NCI-H345 (cell line): Measurements from ENCODE around the gene HSF5.

Experiments used
- DNase-seq: peaks from one replicate; lab custom pipeline; 2025; lab: John Stamatoyannopoulos, UW

The HSF5 gene

GRCh38 chr17:58385359-58385899, 102.8 kb downstream of the HSF5 start:
- no peak for DNase-seq

DNA sequence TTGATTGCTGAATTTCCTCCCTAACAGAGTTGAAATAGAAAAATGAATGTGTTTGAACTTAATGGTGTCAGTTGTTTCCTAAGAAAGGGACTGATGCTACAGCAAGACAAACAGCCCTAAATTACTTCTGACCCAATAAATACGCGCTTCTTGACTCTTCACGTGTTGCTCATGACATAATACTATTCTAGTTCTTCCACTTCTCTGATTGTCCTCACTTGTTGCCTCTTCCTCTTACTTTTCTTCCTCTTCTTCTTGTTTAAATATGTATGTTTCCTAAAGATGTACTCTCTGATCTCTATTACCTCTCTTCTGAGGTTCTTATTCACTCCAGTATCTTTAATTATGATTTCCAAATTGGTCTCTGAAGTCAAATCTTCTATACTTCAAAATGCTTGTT, 103.3 kb downstream of the HSF5 start:
- DNase-seq: no peak

- DNase-seq: no peak
Measured at GRCh38 chr17:58383892-58384462, 104.2 kb downstream of the HSF5 start.

- DNase-seq: no peak
Measured at GRCh38 chr17:58382872-58383242, 105.4 kb downstream of the HSF5 start.

DNA sequence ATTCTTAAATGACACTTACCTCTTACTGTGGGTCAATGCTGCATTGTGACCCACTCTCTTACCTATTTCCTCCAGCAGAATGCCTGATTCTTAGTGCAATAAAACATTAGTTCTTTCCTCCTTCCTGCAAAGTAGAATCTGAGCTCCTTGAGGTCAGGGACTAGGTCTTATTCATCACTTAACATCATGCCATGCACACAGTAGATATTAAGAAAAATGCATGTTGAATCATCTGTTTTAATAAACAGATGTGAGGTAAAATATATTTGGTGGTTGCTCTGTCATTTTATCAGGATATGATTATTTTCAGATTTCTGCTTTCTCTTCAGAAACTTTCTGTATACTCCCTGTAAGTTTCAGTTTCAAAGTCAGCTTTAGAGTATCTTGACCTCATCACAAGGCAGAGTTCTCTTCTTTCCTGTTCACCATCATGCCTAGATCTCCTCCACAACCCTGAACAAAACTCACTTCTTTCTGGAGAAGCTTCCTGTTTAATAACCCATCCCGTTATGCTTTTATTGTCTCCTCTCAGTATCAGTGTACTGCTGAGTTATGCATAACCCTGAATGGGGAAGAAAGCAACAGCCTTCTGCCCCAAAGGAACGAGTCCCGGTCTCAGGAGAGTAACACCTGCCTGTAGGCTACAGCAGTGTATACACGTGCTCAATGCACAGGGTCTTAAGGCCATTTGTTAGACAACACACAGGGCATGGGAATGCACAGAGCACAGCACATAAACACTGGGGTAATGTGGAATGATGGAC, 105.9 kb downstream of the HSF5 start:
- no peak for DNase-seq

DNA sequence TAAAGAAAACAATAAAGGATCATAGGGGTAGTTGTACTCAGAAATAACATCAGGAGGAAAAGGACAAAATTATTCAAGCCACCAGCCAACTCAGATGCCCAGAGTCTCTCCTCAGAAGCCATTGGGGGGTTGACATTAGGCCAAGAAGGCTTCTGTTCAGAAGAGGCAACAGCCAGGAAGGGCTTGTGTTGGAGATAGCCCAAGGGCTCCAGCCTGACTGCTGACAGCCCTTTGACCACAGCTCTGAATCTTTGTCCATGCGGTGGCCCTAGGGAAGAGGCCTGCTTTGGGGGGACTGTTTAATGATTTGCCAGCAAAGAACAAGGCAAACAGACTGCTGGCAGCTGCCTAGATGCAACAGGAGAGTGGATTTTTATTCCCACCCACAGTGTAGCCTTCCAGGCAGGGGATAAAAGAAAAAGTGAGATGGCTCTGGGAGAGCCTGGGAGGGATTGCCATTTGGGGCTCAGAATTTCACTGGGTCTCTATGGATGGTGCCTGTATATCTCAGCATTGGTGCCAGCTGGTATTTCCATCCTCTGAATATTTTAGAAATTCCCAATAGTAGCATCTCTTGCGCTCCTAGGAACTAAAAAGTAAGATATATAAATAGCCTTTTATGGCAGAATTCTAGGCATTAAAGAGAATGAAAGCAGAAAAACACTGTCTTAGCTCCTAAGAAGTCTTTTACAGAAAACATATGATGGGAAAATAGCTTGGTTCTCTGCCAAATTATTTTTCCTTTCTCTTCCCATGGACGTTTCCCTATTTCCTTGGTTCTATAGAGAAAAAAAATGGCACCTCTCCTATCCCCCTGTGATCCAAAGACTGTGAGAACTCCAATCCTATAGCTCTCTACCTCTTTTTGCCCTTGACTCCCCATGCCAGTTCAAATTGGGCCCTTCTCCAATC, 106.8 kb downstream of the HSF5 start:
- no peak for DNase-seq

DNA sequence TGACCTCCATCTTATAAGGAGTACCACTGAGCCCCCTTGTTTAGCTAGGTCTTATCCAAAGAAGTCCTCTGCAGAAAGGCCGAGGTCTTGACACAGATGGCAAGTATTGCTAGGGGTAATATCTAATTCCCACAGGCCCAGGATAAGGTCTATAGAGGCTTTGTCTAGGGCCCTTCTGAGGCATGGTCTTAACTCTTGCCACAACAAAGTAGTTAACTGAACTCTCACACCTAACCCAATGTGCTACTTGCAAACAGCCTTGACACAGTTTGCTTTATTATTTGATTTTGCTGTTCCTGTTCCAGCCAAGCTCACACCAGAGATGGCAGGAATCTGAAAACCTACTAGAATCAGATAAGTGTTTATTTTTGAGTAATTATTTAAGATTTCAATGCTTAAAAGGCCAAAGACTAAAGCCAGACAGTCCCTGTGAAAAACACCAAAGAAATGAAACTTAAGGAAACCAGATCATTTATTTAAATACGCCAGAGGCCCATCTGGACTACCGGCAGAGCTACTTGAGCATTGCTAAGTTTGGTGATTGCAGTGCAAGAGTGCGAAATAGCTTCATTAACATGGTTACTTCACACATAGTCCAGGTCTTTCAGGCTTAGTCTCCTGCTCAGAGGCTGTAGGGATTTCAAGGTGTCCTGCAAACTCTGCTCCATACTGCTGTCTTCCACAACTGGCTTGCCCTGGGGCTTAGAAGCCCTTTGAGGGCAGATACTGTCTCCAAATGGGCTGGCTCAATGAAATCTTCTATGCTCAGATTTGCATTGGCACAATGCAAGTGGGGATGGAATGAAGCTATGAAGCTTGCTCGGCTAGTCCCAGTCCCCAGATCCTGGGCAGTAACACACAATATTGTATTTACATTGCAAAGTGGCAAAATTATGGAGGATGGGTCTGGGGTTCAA, 107.7 kb downstream of the HSF5 start:
- DNase-seq: no peak

GRCh38 chr17:58379511-58379824, 108.7 kb downstream of the HSF5 start:
- DNase-seq: no peak

GRCh38 chr17:58378733-58379510, 109.3 kb downstream of the HSF5 start:
- no peak for DNase-seq

GRCh38 chr17:58377661-58378060, 110.5 kb downstream of the HSF5 start:
- no peak for DNase-seq

GRCh38 chr17:58377093-58377601, 111.1 kb downstream of the HSF5 start:
- DNase-seq: no peak

- DNase-seq: no peak
Measured at GRCh38 chr17:58376472-58377000, 111.7 kb downstream of the HSF5 start.

- DNase-seq: no peak
Measured at GRCh38 chr17:58375811-58376210, 112.4 kb downstream of the HSF5 start.

GRCh38 chr17:58375256-58375655, 113.0 kb downstream of the HSF5 start:
- DNase-seq: no peak

DNA sequence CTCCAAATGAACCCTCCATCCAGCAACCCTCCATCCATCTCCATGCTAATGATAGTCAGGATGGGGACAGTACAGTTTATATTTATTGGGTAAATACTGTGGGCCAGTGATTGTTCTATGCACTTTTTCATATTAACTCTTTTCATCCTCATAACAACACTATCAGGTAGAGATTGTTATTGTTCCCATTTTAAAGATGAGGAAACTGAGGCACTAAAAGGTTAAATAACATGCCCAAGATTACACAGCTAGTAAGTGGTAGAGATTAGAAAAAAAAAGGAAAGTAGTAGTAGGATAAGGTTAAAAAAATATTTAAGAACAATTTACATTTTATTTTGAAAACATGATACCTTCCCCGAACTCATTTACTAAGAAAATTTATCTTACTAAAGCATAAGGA, 114.3 kb downstream of the HSF5 start:
- no peak for DNase-seq

DNA sequence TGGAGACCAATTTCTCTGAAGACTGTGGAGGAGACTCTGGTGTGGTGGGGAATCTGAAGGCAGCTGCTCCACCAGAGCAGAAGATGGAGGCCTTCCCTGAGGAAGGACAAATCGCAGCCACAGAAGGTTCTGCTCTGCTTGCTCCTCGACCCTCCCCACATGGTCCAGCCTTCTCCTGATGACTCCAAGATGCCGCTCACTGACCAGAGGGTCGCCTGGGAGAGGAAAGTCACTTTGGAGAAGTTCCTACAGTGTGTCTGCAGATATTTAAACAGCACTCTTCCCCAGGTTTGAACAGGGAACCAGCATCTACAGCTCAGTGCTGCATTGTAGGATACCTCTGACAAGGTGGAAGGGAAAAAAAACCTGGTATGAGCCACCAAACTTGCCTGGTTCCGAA, 115.2 kb downstream of the HSF5 start:
- DNase-seq: no peak

GRCh38 chr17:58371300-58371950, 116.8 kb downstream of the HSF5 start:
- no peak for DNase-seq

DNA sequence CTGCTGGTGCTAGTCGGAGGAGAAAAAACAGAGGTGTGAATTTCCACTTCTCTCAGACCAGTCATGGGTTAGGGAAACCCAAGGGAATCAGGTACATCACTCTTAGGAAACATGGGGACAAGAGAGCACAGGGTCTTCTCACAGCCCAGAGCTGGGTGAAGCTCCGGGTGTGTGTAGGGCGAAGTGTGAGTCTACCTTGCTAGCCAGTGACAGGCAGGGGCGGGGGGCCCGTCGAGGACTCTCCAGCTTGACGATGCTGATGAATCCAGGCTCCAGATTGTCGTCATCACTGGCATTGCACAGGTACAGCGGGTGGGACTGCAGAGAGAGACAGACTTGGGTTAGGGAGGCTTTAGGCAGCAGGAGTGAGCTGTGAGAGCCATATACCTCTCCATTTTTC, 117.5 kb downstream of the HSF5 start:
- DNase-seq: no peak

GRCh38 chr17:58370309-58370708, 117.9 kb downstream of the HSF5 start:
- no peak for DNase-seq
